SK-N-SH (cell line): ENCODE results near the gene LILRA1. TPM values are rescaled to one million over a fixed set of nuclear protein-coding genes. Genes with fewer than 3 reads are reported as not detected.
"Not testable (repeated sequence)": the region's sequence is repeated elsewhere in the genome, so short reads cannot be mapped to it uniquely, and the experiment has no call there.

ENCODE experiments used
- CTCF ChIA-PET: fragments of 300-600, 350-600 bp; formaldehyde crosslinking; extraction: SDS; loops from one replicate; lab custom pipeline; 2021; lab: Yijun Ruan, JAX
- POLR2A ChIA-PET: fragments of 350-600 bp; sonication (Branson Sonifier 250); formaldehyde crosslinking; extraction: SDS; loops from one replicate; lab custom pipeline; 2020; ENCODE audit warnings: antibody characterized with exemption, inconsistent platforms; lab: Yijun Ruan, JAX
- DNase-seq: peaks from one replicate; pipeline ENCODE4 v3.0.0; 2012
- H2AFZ ChIP-seq: fragments of 200-600 bp; sonication (generic); 2 replicates; pipeline ENCODE4 v1.8.1; 2016; ENCODE audit warnings: antibody characterized with exemption, mild to moderate bottlenecking, low read depth
- H3F3A ChIP-seq: fragments of 200-600 bp; sonication (generic); replicated peaks from 2 replicates; pipeline ENCODE3; 2016; ENCODE audit warnings: antibody characterized with exemption, mild to moderate bottlenecking; ENCODE audit not compliant: insufficient read depth
- H3K27ac ChIP-seq, 2 experiments: fragments of 200-500 bp in 1 of 2; fragments of 200-600 bp in 1 of 2; sonication (Bioruptor generic) in 1 of 2; sonication (generic), shearing (Covaris generic) in 1 of 2; 2 replicates each; pipeline versions ENCODE4 v1.5.1 to v1.6.1; 2014 to 2016; ENCODE audit warnings: low read depth in 2 of 2, inconsistent platforms in 1 of 2, low read length in 1 of 2, mild to moderate bottlenecking in 1 of 2, mixed read lengths in 1 of 2
- H3K27me3 ChIP-seq: fragments of 200-600 bp; sonication (generic), shearing (Covaris generic); 2 replicates; pipeline ENCODE4 v1.6.1; 2016; ENCODE audit warnings: mixed run types; ENCODE audit not compliant: insufficient read depth
- H3K36me3 ChIP-seq, 2 experiments: fragments of 200-500 bp in 1 of 2; fragments of 200-600 bp in 1 of 2; sonication (Bioruptor generic) in 1 of 2; sonication (generic) in 1 of 2; replicated peaks in 1 of 2; 2 replicates each; pipeline versions ENCODE3 to v1.5.1; 2014 to 2016; ENCODE audit warnings: low read length in 1 of 2, mild to moderate bottlenecking in 1 of 2; ENCODE audit not compliant: insufficient read depth in 2 of 2, control insufficient read depth in 1 of 2
- H3K4me1 ChIP-seq, 2 experiments: fragments of 200-500 bp in 1 of 2; fragments of 200-600 bp in 1 of 2; sonication (Bioruptor generic) in 1 of 2; sonication (generic), shearing (Covaris generic) in 1 of 2; 2 replicates each; pipeline versions ENCODE4 v1.5.1 to v1.6.1; 2014 to 2016; ENCODE audit warnings: low read depth in 1 of 2, low read length in 1 of 2, mixed run types in 1 of 2; ENCODE audit not compliant: insufficient read depth in 2 of 2, control insufficient read depth in 1 of 2
- H3K4me2 ChIP-seq: fragments of 200-600 bp; sonication (generic), shearing (Covaris generic); 2 replicates; pipeline ENCODE4 v1.6.1; 2017; ENCODE audit warnings: mixed run types
- H3K4me3 ChIP-seq, 2 experiments: fragments of 200-500 bp in 1 of 2; fragments of 200-600 bp in 1 of 2; sonication (Bioruptor generic) in 1 of 2; sonication (generic), shearing (Covaris generic) in 1 of 2; 2 replicates each; pipeline versions ENCODE4 v1.5.1 to v1.8.1; 2014 to 2016; ENCODE audit warnings: low read depth in 2 of 2, inconsistent platforms in 1 of 2, low read length in 1 of 2, mild to moderate bottlenecking in 1 of 2, mixed read lengths in 1 of 2, moderate library complexity in 1 of 2
- H3K79me2 ChIP-seq: fragments of 200-600 bp; sonication (generic); 2 replicates; pipeline ENCODE4 v1.8.1; 2017; ENCODE audit warnings: mild to moderate bottlenecking; ENCODE audit not compliant: insufficient read depth
- H3K9ac ChIP-seq: fragments of 200-600 bp; sonication (generic); 2 replicates; pipeline ENCODE4 v1.6.1; 2017; ENCODE audit warnings: mixed run types
- H3K9me2 ChIP-seq: fragments of 200-600 bp; sonication (generic); 2 replicates; pipeline ENCODE4 v1.6.1; 2017; ENCODE audit warnings: mixed run types
- H3K9me3 ChIP-seq: fragments of 200-600 bp; sonication (generic); 2 replicates; pipeline ENCODE4 v1.6.1; 2017; ENCODE audit warnings: mixed run types, mild to moderate bottlenecking, moderate library complexity
- H4K20me1 ChIP-seq: fragments of 200-600 bp; sonication (generic); 2 replicates; pipeline ENCODE4 v1.6.1; 2017; ENCODE audit warnings: mild to moderate bottlenecking, mixed run types; ENCODE audit not compliant: insufficient read depth
- CHD2 ChIP-seq: fragments of 150-350 bp; IDR thresholded peaks from 2 replicates; pipeline ENCODE4 v1.6.1; 2018; ENCODE audit warnings: low read length; ENCODE audit not compliant: partially characterized antibody
- ELF1 ChIP-seq: IDR thresholded peaks from 2 replicates; pipeline ENCODE4 v1.4.0; 2012
- EP300 ChIP-seq, 2 experiments: IDR thresholded peaks; 2 replicates each; pipeline versions ENCODE4 v1.4.0 to v1.6.1; 2012; ENCODE audit warnings: borderline replicate concordance in 1 of 2, low read depth in 1 of 2, low read length in 1 of 2
- FOXJ3 ChIP-seq: sonication (generic); formaldehyde crosslinking; IDR thresholded peaks from 2 replicates; pipeline ENCODE4 v1.5.1; 2020; ENCODE audit warnings: mild to moderate bottlenecking, missing genetic modification reagents
- GABPA ChIP-seq: IDR thresholded peaks from 2 replicates; pipeline ENCODE4 v1.4.0; 2012; ENCODE audit warnings: low read depth, mild to moderate bottlenecking
- GATA2 ChIP-seq: sonication (generic); formaldehyde crosslinking; IDR thresholded peaks from 2 replicates; pipeline ENCODE4 v1.5.0; 2020; ENCODE audit warnings: mild to moderate bottlenecking, missing genetic modification reagents
- MEF2A ChIP-seq: IDR thresholded peaks from 2 replicates; pipeline ENCODE4 v1.4.0; 2012; ENCODE audit warnings: low read depth, borderline replicate concordance
- POLR2AphosphoS5 ChIP-seq: IDR thresholded peaks from 2 replicates; pipeline ENCODE4 v1.6.1; 2012; ENCODE audit warnings: low read depth, low read length
- RAD21 ChIP-seq: IDR thresholded peaks from 2 replicates; pipeline ENCODE4 v1.6.1; 2012; ENCODE audit warnings: mild to moderate bottlenecking, low read length
- RCOR1 ChIP-seq: fragments of 150-350 bp; IDR thresholded peaks from 2 replicates; pipeline ENCODE4 v1.6.1; 2017; ENCODE audit warnings: antibody characterized with exemption, low read length
- SMC3 ChIP-seq: IDR thresholded peaks from 2 replicates; pipeline ENCODE4 v1.6.1; 2012; ENCODE audit warnings: low read depth, low read length, improper control_type of control experiment
- TAF1 ChIP-seq: IDR thresholded peaks from 2 replicates; pipeline ENCODE4 v1.6.1; 2012; ENCODE audit warnings: low read depth, mild to moderate bottlenecking, low read length, moderate library complexity, borderline replicate concordance
- TCF12 ChIP-seq: IDR thresholded peaks from 2 replicates; pipeline ENCODE4 v1.4.0; 2012
- WGBS: methylation state at CpG from one replicate; pipeline ENCODE4 v1.1.6; 2017; ENCODE audit warnings: low lambda C conversion rate; 5-methylcytosine and 5-hydroxymethylcytosine counted together
- polyA plus RNA-seq, 3 experiments: library from polyadenylated mRNA; depleted of rRNA; stranded (reverse); fragments of >200 nt; gene quantifications; 2 replicates each; pipeline ENCODE4 v1.2.3, GENCODE V29; 2012
- TF ChIP-seq, protein P1 (sequence below): IDR thresholded peaks from 2 replicates; pipeline ENCODE4 v1.4.0; 2012; ENCODE audit warnings: low read depth
- TF ChIP-seq, protein P2 (sequence below): IDR thresholded peaks from 2 replicates; pipeline ENCODE4 v1.4.0; 2012; ENCODE audit warnings: low read depth, borderline replicate concordance

LILRA1 gene
- polyA plus RNA-seq, 1 of the 3 experiments (the other 2 are of a cell fraction), result not detected

DNA sequence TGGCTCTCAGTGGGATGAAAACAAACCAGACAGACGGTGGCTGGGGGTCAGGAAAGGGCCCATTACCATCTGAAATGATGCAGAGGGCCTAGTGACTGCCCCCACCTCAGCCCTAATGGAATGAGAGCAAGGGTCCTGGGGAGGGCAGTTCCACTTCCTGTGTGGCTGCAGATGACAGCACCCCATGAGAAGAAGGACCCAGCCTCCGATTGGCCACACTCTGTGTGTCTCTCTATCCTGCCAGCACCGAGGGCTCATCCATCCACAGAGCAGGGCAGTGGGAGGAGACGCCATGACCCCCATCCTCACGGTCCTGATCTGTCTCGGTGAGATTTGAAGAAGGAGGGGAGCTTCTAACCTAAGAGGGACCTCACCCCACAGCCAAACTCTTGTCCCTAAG is 37.4 kb downstream of the LILRA1 start:
- 3% methylated on average over 4 of the region's 6 CpGs for WGBS
- H3F3A ChIP-seq, result no peaks in the 10 kb centered on the region
- CTCF ChIA-PET, result no interaction called here
- no peaks in the 10 kb centered on the region for H3K36me3 ChIP-seq
- H3K9ac ChIP-seq, result no peak overlapping the region
- H3K4me2 ChIP-seq, result no peak overlapping the region
- H3K9me3 ChIP-seq, result no peaks in the 10 kb centered on the region
- TF ChIP-seq RAD21 (no peak), GATA2 (no peak)
- POLR2A ChIA-PET, result no interaction called here
- H3K4me3 ChIP-seq, result no peak overlapping the region
- H2AFZ ChIP-seq, result no peak overlapping the region
- H3K9me2 ChIP-seq, result no peaks in the 10 kb centered on the region
- DNase-seq, result no peak
- peaks cover 59% of the 10 kb centered on the region for H3K27me3 ChIP-seq
- no peaks in the 10 kb centered on the region for H3K4me1 ChIP-seq
- H3K79me2 ChIP-seq, result no peaks in the 10 kb centered on the region
- no peaks in the 10 kb centered on the region for H4K20me1 ChIP-seq
- no peak overlapping the region for H3K27ac ChIP-seq

DNA sequence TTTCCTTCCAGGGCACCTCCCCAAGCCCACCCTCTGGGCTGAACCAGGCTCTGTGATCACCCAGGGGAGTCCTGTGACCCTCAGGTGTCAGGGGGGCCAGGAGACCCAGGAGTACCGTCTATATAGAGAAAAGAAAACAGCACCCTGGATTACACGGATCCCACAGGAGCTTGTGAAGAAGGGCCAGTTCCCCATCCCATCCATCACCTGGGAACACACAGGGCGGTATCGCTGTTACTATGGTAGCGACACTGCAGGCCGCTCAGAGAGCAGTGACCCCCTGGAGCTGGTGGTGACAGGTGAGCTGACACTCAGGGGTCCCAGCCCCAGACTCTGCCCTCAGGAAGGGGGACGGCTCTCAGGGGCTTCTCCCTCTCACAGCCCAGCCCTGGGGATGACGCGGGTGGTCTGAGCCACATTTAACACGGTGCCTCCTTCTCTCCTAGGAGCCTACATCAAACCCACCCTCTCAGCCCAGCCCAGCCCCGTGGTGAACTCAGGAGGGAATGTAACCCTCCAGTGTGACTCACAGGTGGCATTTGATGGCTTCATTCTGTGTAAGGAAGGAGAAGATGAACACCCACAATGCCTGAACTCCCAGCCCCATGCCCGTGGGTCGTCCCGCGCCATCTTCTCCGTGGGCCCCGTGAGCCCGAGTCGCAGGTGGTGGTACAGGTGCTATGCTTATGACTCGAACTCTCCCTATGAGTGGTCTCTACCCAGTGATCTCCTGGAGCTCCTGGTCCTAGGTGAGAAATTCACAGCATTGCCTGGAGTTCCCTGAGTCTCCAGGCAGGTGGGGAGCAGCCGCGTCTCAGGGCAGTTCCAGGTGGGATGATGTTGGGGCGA is 38.3 kb downstream of the LILRA1 start:
- CTCF ChIA-PET, result interaction anchor here (0.7 to 0.9 kb wide), 2 partner anchors 42 to 150 kb away, joined by 3 to 4 read pairs; no protein-coding TSS in a partner anchor
- 10% methylated on average over 19 of the region's 23 CpGs for WGBS
- not testable (repeated sequence) for DNase-seq

DNA sequence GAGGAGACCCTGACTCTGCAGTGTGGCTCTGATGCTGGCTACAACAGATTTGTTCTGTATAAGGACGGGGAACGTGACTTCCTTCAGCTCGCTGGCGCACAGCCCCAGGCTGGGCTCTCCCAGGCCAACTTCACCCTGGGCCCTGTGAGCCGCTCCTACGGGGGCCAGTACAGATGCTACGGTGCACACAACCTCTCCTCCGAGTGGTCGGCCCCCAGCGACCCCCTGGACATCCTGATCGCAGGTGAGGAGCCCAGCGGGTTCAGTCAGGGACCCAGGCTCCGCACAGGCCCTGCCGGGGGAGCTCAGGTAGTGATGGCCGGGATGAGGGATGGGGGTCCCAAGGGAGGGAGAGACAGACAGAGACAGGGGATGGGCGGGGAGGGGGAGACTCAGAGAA is 39.1 kb downstream of the LILRA1 start:
- DNase-seq, H3K36me3 ChIP-seq, POLR2A ChIA-PET, H3K9me2 ChIP-seq, H3F3A ChIP-seq, H3K4me3 ChIP-seq, H4K20me1 ChIP-seq, H3K9ac ChIP-seq, H3K9me3 ChIP-seq, H3K4me1 ChIP-seq, H2AFZ ChIP-seq, H3K27ac ChIP-seq, H3K4me2 ChIP-seq, H3K79me2 ChIP-seq: not testable (repeated sequence)
- H3K27me3 ChIP-seq, result peaks cover 57% of the 10 kb centered on the region
- WGBS, result 8% methylated on average over 13 of the region's 16 CpGs
- CTCF ChIA-PET, result interaction anchor here (0.9 kb wide), 1 partner anchor 42 kb away, joined by 3 read pairs; no protein-coding TSS in a partner anchor

More for the DNA sequence above, 38.3 kb downstream of the LILRA1 start:
- H3F3A ChIP-seq, H3K27ac ChIP-seq, POLR2A ChIA-PET, H3K4me1 ChIP-seq, H3K9ac ChIP-seq, H4K20me1 ChIP-seq, H3K4me3 ChIP-seq, H3K4me2 ChIP-seq, H3K9me2 ChIP-seq, H3K36me3 ChIP-seq, H2AFZ ChIP-seq, H3K79me2 ChIP-seq, H3K9me3 ChIP-seq: not testable (repeated sequence)
- peaks cover 59% of the 10 kb centered on the region for H3K27me3 ChIP-seq

DNA sequence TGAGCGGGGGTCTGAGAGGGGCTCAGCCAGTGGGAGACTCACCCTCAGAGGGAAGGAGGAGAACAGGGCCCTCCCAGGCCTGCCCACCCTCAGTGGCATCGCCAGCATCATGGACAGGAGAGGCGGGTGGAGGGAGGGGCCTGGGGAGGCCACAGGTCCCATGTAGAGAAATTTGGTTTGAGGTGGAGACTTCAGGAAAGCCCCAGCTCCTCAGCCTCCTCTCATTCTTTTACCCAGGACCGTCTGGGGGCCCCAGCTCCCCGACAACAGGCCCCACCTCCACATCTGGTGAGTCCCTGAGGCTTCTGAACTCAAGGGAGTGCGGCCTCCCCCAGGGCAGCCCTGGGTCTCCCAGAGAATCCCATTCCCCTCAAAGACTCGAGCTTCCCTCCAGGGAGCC is 40.0 kb downstream of the LILRA1 start:
- no peaks in the 10 kb centered on the region for H3K36me3 ChIP-seq
- DNase-seq, result no peak
- H3K27me3 ChIP-seq, result peaks cover 54% of the 10 kb centered on the region
- WGBS, result 11% methylated on average over 3 of the region's 7 CpGs
- no peak overlapping the region for H3K27ac ChIP-seq
- H3K4me2 ChIP-seq, result no peak overlapping the region
- ChIA-PET CTCF (no interaction called here), POLR2A (no interaction called here)
- no peaks in the 10 kb centered on the region for H3K9me3 ChIP-seq
- H4K20me1 ChIP-seq, result no peaks in the 10 kb centered on the region
- no peak overlapping the region for H3K4me3 ChIP-seq
- no peaks in the 10 kb centered on the region for H3K9me2 ChIP-seq
- H2AFZ ChIP-seq, result no peak overlapping the region
- no peak overlapping the region for H3K9ac ChIP-seq
- H3K4me1 ChIP-seq, result no peaks in the 10 kb centered on the region
- H3F3A ChIP-seq, result no peaks in the 10 kb centered on the region
- no peaks in the 10 kb centered on the region for H3K79me2 ChIP-seq
- TF ChIP-seq TAF1, result no peak
- TF ChIP-seq POLR2AphosphoS5, result no peak
- no peak for TF ChIP-seq GABPA
- no peak for TF ChIP-seq ELF1
- no peak for TF ChIP-seq TCF12
- no peak for TF ChIP-seq SMC3
- TF ChIP-seq, protein P1, sequence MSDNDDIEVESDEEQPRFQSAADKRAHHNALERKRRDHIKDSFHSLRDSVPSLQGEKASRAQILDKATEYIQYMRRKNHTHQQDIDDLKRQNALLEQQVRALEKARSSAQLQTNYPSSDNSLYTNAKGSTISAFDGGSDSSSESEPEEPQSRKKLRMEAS, result no peak
- TF ChIP-seq FOXJ3 (CRISPR knock-in tag), result no peak
- no peak for TF ChIP-seq EP300 (IDR thresholded peaks at IDR 0.05; ENCODE audit: borderline replicate concordance in 1 of 2, low read depth in 1 of 2, low read length in 1 of 2)
- TF ChIP-seq GATA2, result no peak
- TF ChIP-seq CHD2, result no peak
- no peak for TF ChIP-seq RCOR1
- TF ChIP-seq, protein P2, sequence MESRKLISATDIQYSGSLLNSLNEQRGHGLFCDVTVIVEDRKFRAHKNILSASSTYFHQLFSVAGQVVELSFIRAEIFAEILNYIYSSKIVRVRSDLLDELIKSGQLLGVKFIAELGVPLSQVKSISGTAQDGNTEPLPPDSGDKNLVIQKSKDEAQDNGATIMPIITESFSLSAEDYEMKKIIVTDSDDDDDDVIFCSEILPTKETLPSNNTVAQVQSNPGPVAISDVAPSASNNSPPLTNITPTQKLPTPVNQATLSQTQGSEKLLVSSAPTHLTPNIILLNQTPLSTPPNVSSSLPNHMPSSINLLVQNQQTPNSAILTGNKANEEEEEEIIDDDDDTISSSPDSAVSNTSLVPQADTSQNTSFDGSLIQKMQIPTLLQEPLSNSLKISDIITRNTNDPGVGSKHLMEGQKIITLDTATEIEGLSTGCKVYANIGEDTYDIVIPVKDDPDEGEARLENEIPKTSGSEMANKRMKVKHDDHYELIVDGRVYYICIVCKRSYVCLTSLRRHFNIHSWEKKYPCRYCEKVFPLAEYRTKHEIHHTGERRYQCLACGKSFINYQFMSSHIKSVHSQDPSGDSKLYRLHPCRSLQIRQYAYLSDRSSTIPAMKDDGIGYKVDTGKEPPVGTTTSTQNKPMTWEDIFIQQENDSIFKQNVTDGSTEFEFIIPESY, result no peak
- TF ChIP-seq MEF2A, result no peak
